Coronary artery (tissue), 2 donors: ENCODE data around the gene MBOAT1.

ENCODE experiments used
- DNase-seq: peaks from one replicate; pipeline ENCODE4 v3.0.0-alpha.2; 2017; ENCODE audit warnings: low spot score
- H3K27ac ChIP-seq, 2 donors: fragments of 200-600 bp; sonication (generic); one replicate each; pipeline ENCODE4 v1.5.1; 2016 to 2019
- H3K4me3 ChIP-seq: fragments of 200-600 bp; sonication (generic); 2 replicates; pipeline ENCODE4 v1.5.1; 2016; ENCODE audit warnings: mild to moderate bottlenecking, moderate library complexity
- CTCF ChIP-seq: fragments of 200-600 bp; sonication (generic); IDR thresholded peaks from one replicate; pipeline ENCODE4 v1.5.1; 2019; ENCODE audit warnings: antibody characterized with exemption

Gene MBOAT1

GRCh38 chr6:20212392-20213111 lies at the start of gene MBOAT1:
TSS of gene MBOAT1 (minus strand) at chr6:20212469. CDS start at chr6:20212234, 235 bp downstream.
- peak; percentile 94 for DNase-seq
- H3K4me3 ChIP-seq: peak within 1 kb of the TSS; percentile 93
- TF ChIP-seq CTCF: no peak
- H3K27ac ChIP-seq: peak within 1 kb of the TSS; percentile 85 to 95

GRCh38 chr6:20261685-20262084 lies 49.4 kb upstream of the MBOAT1 start:
- Histone ChIP-seq H3K27ac (no peak overlapping the region), H3K4me3 (no peak overlapping the region)
- DNase-seq: no peak
- TF ChIP-seq CTCF: no peak

- TF ChIP-seq CTCF: no peak
- Histone ChIP-seq H3K4me3 (no peak overlapping the region), H3K27ac (no peak overlapping the region)
- no peak for DNase-seq
Measured at GRCh38 chr6:20260360-20260759, 48.1 kb upstream of the MBOAT1 start.

- Histone ChIP-seq H3K4me3 (no peak overlapping the region), H3K27ac (no peak overlapping the region)
- no peak for DNase-seq
- no peak for TF ChIP-seq CTCF
Measured at GRCh38 chr6:20259316-20260049, 47.2 kb upstream of the MBOAT1 start.

- H3K27ac ChIP-seq: no peak overlapping the region
- no peak for DNase-seq
- no peak for TF ChIP-seq CTCF
- H3K4me3 ChIP-seq: no peak overlapping the region
Measured at GRCh38 chr6:20255428-20255827, 43.2 kb upstream of the MBOAT1 start.

GRCh38 chr6:20254295-20254694 lies 42.0 kb upstream of the MBOAT1 start:
- H3K27ac ChIP-seq: no peak overlapping the region
- no peak overlapping the region for H3K4me3 ChIP-seq
- no peak for TF ChIP-seq CTCF
- no peak for DNase-seq

GRCh38 chr6:20253021-20253420 lies 40.8 kb upstream of the MBOAT1 start:
- no peak for TF ChIP-seq CTCF
- no peak for DNase-seq
- no peak overlapping the region for H3K27ac ChIP-seq
- no peak overlapping the region for H3K4me3 ChIP-seq
